Measurements from ENCODE around the gene ZNF432.
A peak's percentile ranks its signal among the peaks of the same experiment; 100 is the strongest.

Gene ZNF432

GRCh38 chr19:52010674-52011073, 38.0 kb downstream of the ZNF432 start:
- no peak for DNase-seq (ENCODE audit: low read depth in 3 of 3)

- peak; percentile 73 to 81 (median 77) for DNase-seq (ENCODE audit: low read depth in 3 of 3)
Observed at GRCh38 chr19:52007806-52008557, 40.7 kb downstream of the ZNF432 start, which contains the start of gene ZNF615. Gene ZNF615, minus strand, starts transcription at chr19:52008211. Its CDS starts 4,500 bp downstream, at chr19:52003711.

GRCh38 chr19:52007451-52007805, 41.2 kb downstream of the ZNF432 start:
- DNase-seq (ENCODE audit: low read depth in 3 of 3): no peak

GRCh38 chr19:51994048-51994644, 54.5 kb downstream of the ZNF432 start:
- DNase-seq (ENCODE audit: low read depth in 3 of 3): no peak

GRCh38 chr19:51993422-51993821, 55.2 kb downstream of the ZNF432 start:
- no peak for DNase-seq (ENCODE audit: low read depth in 3 of 3)

- peak; percentile 73 to 80 (median 77) for DNase-seq (ENCODE audit: low read depth in 3 of 3)
Observed at GRCh38 chr19:51986309-51987291, 62.0 kb downstream of the ZNF432 start, which contains the start of gene ZNF350. Gene ZNF350, minus strand, starts transcription at chr19:51986840. Its CDS starts 12,480 bp downstream, at chr19:51974360.

DNA sequence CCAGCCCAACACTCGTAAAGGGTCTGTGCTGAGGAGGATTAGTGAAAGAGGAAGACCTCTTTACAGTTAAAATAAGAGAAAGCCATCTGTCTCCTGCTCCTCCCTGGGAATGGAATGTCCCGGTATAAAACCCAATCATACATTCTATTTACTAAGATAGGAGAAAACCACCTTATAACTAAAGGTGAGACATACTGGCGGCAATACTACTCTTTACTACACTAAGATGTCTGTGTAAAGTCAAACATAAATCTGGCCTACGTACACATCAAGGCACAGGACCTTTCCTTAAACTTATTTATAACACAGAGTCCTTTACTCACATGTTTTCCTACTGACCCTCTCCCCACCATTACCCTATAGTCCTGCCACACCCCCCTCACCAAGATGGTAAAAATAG, 65.3 kb downstream of the ZNF432 start:
- DNase-seq (ENCODE audit: low read depth in 3 of 3): no peak

All from stimulated activated CD4-positive, alpha-beta T cell treated with anti-CD3 and anti-CD28 coated beads, TNF-alpha, amount 100 ng/mL, for 24 hours (primary cell).